ENCODE measurements around the gene ZNF362. TPM values are rescaled to one million over a fixed set of nuclear protein-coding genes. Genes with fewer than 3 reads are reported as not detected.

Gene ZNF362
- total and polyA plus RNA-seq, 2 experiments from 2014 or later: 22.5 to 55.0 TPM

DNA sequence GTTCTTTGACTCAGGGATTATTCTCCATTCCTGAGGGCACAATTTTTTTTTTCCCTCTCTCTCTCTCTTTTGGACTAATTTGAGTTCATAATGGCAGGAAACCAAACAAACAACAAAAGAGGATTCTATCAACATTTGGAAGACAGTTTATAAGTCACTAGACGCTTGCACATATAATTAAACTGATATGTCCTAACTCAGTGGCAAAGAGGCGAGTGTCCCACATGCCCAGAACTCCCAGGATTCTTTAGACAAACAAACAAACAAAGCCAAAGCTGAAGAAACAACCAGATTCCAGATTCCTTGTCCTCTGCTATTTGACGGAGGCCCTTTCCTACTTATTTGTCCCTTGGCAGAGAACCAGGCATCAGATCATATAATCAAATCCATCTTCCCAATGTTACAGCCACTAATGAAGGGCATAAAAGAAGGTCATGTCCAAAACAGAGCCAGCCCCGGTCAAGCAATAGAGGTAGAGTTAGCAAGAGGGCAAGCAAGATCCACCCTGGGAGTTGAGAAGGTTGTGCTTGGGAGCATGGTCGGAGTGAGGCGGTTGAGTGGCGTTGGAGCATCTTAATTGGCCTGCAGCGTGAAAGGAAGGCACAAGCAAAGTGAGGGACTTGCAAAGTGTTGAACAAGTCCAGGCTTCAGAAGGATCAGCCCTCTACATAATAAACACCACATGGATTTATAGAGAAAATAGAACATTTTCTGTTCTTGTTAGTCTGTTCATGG lies 30.3 kb downstream of the ZNF362 start:
- no peaks in the 10 kb centered on the region for H3K9me2 ChIP-seq (replicated peaks; ENCODE audit: insufficient read depth)
- H3K27ac ChIP-seq: no peak overlapping the region
- H3K4me2 ChIP-seq: no peak overlapping the region
- H2AFZ ChIP-seq: no peak overlapping the region
- no peak for DNase-seq (ENCODE audit: low spot score)
- H4K20me1 ChIP-seq (ENCODE audit: insufficient read depth, poor library complexity, severe bottlenecking): peaks cover 2% of the 10 kb centered on the region
- no peaks in the 10 kb centered on the region for H3K9me3 ChIP-seq (ENCODE audit: low read depth)
- no peaks in the 10 kb centered on the region for H3K4me1 ChIP-seq (ENCODE audit: insufficient read depth)
- peaks cover 5% of the 10 kb centered on the region for H3K79me2 ChIP-seq
- no peak overlapping the region for H3K4me3 ChIP-seq
- WGBS (ENCODE audit: low lambda C conversion rate, missing lambda C conversion rate): 86% methylated on average over 8 of the region's 8 CpGs
- no peaks in the 10 kb centered on the region for H3K27me3 ChIP-seq
- TF ChIP-seq EZH2 (IDR thresholded peaks at IDR 0.05; ENCODE audit: borderline replicate concordance): no peak
- no peak for TF ChIP-seq EZH2phosphoT487 (IDR thresholded peaks at IDR 0.05; ENCODE audit: low read depth, severe bottlenecking, unreplicated experiment)
- TF ChIP-seq CTCF (IDR thresholded peaks at IDR 0.05; ENCODE audit: poor library complexity): no peak
- H3K36me3 ChIP-seq (replicated peaks; ENCODE audit: insufficient read depth, low read depth): no peaks in the 10 kb centered on the region

GRCh38 chr1:33287317-33287716 lies 31.0 kb downstream of the ZNF362 start:
- Histone ChIP-seq H4K20me1 (ENCODE audit: insufficient read depth, poor library complexity, severe bottlenecking) (peaks cover 2% of the 10 kb centered on the region), H3K36me3 (replicated peaks; ENCODE audit: insufficient read depth, low read depth) (no peaks in the 10 kb centered on the region), H3K27me3 (no peaks in the 10 kb centered on the region), H3K9me3 (ENCODE audit: low read depth) (no peaks in the 10 kb centered on the region), H3K4me2 (no peak overlapping the region), H2AFZ (no peak overlapping the region), H3K79me2 (peaks cover 5% of the 10 kb centered on the region), H3K9me2 (replicated peaks; ENCODE audit: insufficient read depth) (no peaks in the 10 kb centered on the region), H3K27ac (no peak overlapping the region), H3K4me3 (no peak overlapping the region), H3K4me1 (ENCODE audit: insufficient read depth) (no peaks in the 10 kb centered on the region)
- TF ChIP-seq EZH2phosphoT487 (IDR thresholded peaks at IDR 0.05; ENCODE audit: low read depth, severe bottlenecking, unreplicated experiment): no peak
- TF ChIP-seq EZH2 (IDR thresholded peaks at IDR 0.05; ENCODE audit: borderline replicate concordance): no peak
- no peak for TF ChIP-seq CTCF (IDR thresholded peaks at IDR 0.05; ENCODE audit: poor library complexity)
- no peak for DNase-seq (ENCODE audit: low spot score)
- WGBS (ENCODE audit: low lambda C conversion rate, missing lambda C conversion rate): 97% methylated on average over 2 of the region's 2 CpGs

GRCh38 chr1:33288976-33289857 lies 32.9 kb downstream of the ZNF362 start:
- H3K36me3 ChIP-seq (replicated peaks; ENCODE audit: insufficient read depth, low read depth): no peaks in the 10 kb centered on the region
- H2AFZ ChIP-seq: no peak overlapping the region
- no peak overlapping the region for H3K4me3 ChIP-seq
- 97% methylated on average over 16 of the region's 16 CpGs for WGBS (ENCODE audit: low lambda C conversion rate, missing lambda C conversion rate)
- no peaks in the 10 kb centered on the region for H3K9me2 ChIP-seq (replicated peaks; ENCODE audit: insufficient read depth)
- H3K4me1 ChIP-seq (ENCODE audit: insufficient read depth): no peaks in the 10 kb centered on the region
- H3K79me2 ChIP-seq: peaks cover 5% of the 10 kb centered on the region
- H3K27ac ChIP-seq: no peak overlapping the region
- H3K27me3 ChIP-seq: no peaks in the 10 kb centered on the region
- no peak for TF ChIP-seq EZH2 (IDR thresholded peaks at IDR 0.05; ENCODE audit: borderline replicate concordance)
- TF ChIP-seq CTCF (IDR thresholded peaks at IDR 0.05; ENCODE audit: poor library complexity): no peak
- no peak for TF ChIP-seq EZH2phosphoT487 (IDR thresholded peaks at IDR 0.05; ENCODE audit: low read depth, severe bottlenecking, unreplicated experiment)
- no peaks in the 10 kb centered on the region for H4K20me1 ChIP-seq (ENCODE audit: insufficient read depth, poor library complexity, severe bottlenecking)
- no peak for DNase-seq (ENCODE audit: low spot score)
- no peak overlapping the region for H3K4me2 ChIP-seq
- no peaks in the 10 kb centered on the region for H3K9me3 ChIP-seq (ENCODE audit: low read depth)

All from hepatocyte (in vitro differentiated cells).